MM.1S (cell line): ENCODE measurements around the gene NDUFS6.

Source experiments
- DNase-seq: peaks from one replicate; pipeline ENCODE4 v3.0.0-alpha.2; 2015
- H2AFZ ChIP-seq: fragments of 300-600 bp; sonication (generic); 2 replicates; pipeline ENCODE4 v1.6.0; 2016; ENCODE audit warnings: antibody characterized with exemption, low read length
- H3F3A ChIP-seq: fragments of 300-600 bp; sonication (generic); 2 replicates; pipeline ENCODE4 v1.6.1; 2016; ENCODE audit warnings: mild to moderate bottlenecking, antibody characterized with exemption, low read length, moderate library complexity, mixed read lengths; ENCODE audit not compliant: insufficient read depth
- H3K27ac ChIP-seq: fragments of 300-600 bp; sonication (generic); 2 replicates; pipeline ENCODE4 v1.5.1; 2016; ENCODE audit warnings: mild to moderate bottlenecking, low read length
- H3K27me3 ChIP-seq: fragments of 300-600 bp; sonication (generic); replicated peaks from 2 replicates; pipeline ENCODE4 v1.6.0; 2016; ENCODE audit warnings: low read length; ENCODE audit not compliant: insufficient read depth
- H3K36me3 ChIP-seq: fragments of 300-600 bp; sonication (generic); replicated peaks from 2 replicates; pipeline ENCODE4 v1.6.1; 2016; ENCODE audit warnings: mild to moderate bottlenecking, low read length, mixed read lengths; ENCODE audit not compliant: insufficient read depth
- H3K4me1 ChIP-seq: fragments of 300-600 bp; sonication (generic); 2 replicates; pipeline ENCODE4 v1.6.1; 2016; ENCODE audit warnings: low read length, mixed read lengths
- H3K4me2 ChIP-seq: fragments of 300-600 bp; sonication (generic); 2 replicates; pipeline ENCODE4 v1.6.0; 2016; ENCODE audit warnings: low read depth, low read length
- H3K4me3 ChIP-seq: fragments of 300-600 bp; sonication (generic); 2 replicates; pipeline ENCODE4 v1.5.1; 2016; ENCODE audit warnings: low read length, mixed read lengths
- H3K79me2 ChIP-seq: fragments of 300-600 bp; sonication (generic); 2 replicates; pipeline ENCODE4 v1.6.1; 2016; ENCODE audit warnings: mixed run types, low read length, mixed read lengths
- H3K9ac ChIP-seq: fragments of 300-600 bp; sonication (generic); 2 replicates; pipeline ENCODE4 v1.6.1; 2016; ENCODE audit warnings: low read length, mixed read lengths
- H3K9me2 ChIP-seq: fragments of 300-600 bp; sonication (generic); replicated peaks from 2 replicates; pipeline ENCODE4 v1.6.1; 2016; ENCODE audit warnings: mild to moderate bottlenecking, low read length, mixed read lengths; ENCODE audit not compliant: insufficient read depth
- H3K9me3 ChIP-seq: fragments of 300-600 bp; sonication (generic); replicated peaks from 2 replicates; pipeline ENCODE4 v1.6.1; 2016; ENCODE audit warnings: mild to moderate bottlenecking, low read length, mixed read lengths; ENCODE audit not compliant: insufficient read depth
- H4K20me1 ChIP-seq: fragments of 300-600 bp; sonication (generic); 2 replicates; pipeline ENCODE4 v1.6.1; 2016; ENCODE audit warnings: mild to moderate bottlenecking, low read length, moderate library complexity, mixed read lengths; ENCODE audit not compliant: insufficient read depth
- CTCF ChIP-seq: fragments of 300-600 bp; sonication (generic); IDR thresholded peaks from 2 replicates; pipeline ENCODE4 v1.5.1; 2016; ENCODE audit warnings: antibody characterized with exemption, low read length, mixed read lengths
- EZH2 ChIP-seq: fragments of 300-600 bp; sonication (generic); optimal IDR thresholded peaks from 2 replicates; pipeline ENCODE3; 2017; ENCODE audit warnings: low read depth, mild to moderate bottlenecking, antibody characterized with exemption, low read length, mixed read lengths
- EZH2phosphoT487 ChIP-seq: fragments of 300-600 bp; sonication (generic); IDR thresholded peaks from 2 replicates; pipeline ENCODE4 v1.6.1; 2018; ENCODE audit warnings: antibody characterized with exemption, low read length

NDUFS6 gene

GRCh38 chr5:1860021-1860610 lies 58.9 kb downstream of the NDUFS6 start:
- Histone ChIP-seq H3K27me3 (peaks cover 57% of the 10 kb centered on the region), H3K9me2 (no peaks in the 10 kb centered on the region), H4K20me1 (no peaks in the 10 kb centered on the region), H3K79me2 (no peaks in the 10 kb centered on the region), H3K4me1 (no peaks in the 10 kb centered on the region), H3K36me3 (no peaks in the 10 kb centered on the region), H3K9ac (no peak overlapping the region), H3K27ac (no peak overlapping the region), H3K9me3 (no peaks in the 10 kb centered on the region), H3F3A (no peaks in the 10 kb centered on the region), H2AFZ (no peak overlapping the region), H3K4me2 (no peak overlapping the region), H3K4me3 (no peak overlapping the region)
- no peak for DNase-seq
- TF ChIP-seq EZH2, result no peak
- no peak for TF ChIP-seq EZH2phosphoT487
- no peak for TF ChIP-seq CTCF

- no peak overlapping the region for H2AFZ ChIP-seq
- H3K4me2 ChIP-seq, result no peak overlapping the region
- no peaks in the 10 kb centered on the region for H3F3A ChIP-seq
- no peak for DNase-seq
- H3K4me1 ChIP-seq, result no peaks in the 10 kb centered on the region
- H3K27ac ChIP-seq, result no peak overlapping the region
- H4K20me1 ChIP-seq, result no peaks in the 10 kb centered on the region
- H3K9ac ChIP-seq, result no peak overlapping the region
- TF ChIP-seq EZH2 (no peak), EZH2phosphoT487 (no peak)
- no peaks in the 10 kb centered on the region for H3K9me2 ChIP-seq
- H3K79me2 ChIP-seq, result no peaks in the 10 kb centered on the region
- no peaks in the 10 kb centered on the region for H3K9me3 ChIP-seq
- H3K36me3 ChIP-seq, result no peaks in the 10 kb centered on the region
- peaks cover 57% of the 10 kb centered on the region for H3K27me3 ChIP-seq
- no peak overlapping the region for H3K4me3 ChIP-seq
Observed at GRCh38 chr5:1860949-1861348, 59.7 kb downstream of the NDUFS6 start.

GRCh38 chr5:1864896-1865440 lies 63.8 kb downstream of the NDUFS6 start:
- peaks cover 52% of the 10 kb centered on the region for H3K27me3 ChIP-seq
- no peak overlapping the region for H3K4me2 ChIP-seq
- no peaks in the 10 kb centered on the region for H3K36me3 ChIP-seq
- no peak overlapping the region for H3K9ac ChIP-seq
- H3K4me3 ChIP-seq, result no peak overlapping the region
- H3K79me2 ChIP-seq, result no peaks in the 10 kb centered on the region
- DNase-seq, result no peak
- no peaks in the 10 kb centered on the region for H3K9me3 ChIP-seq
- H3K4me1 ChIP-seq, result no peaks in the 10 kb centered on the region
- H3F3A ChIP-seq, result no peaks in the 10 kb centered on the region
- no peak overlapping the region for H2AFZ ChIP-seq
- TF ChIP-seq EZH2 (no peak), CTCF (no peak), EZH2phosphoT487 (no peak)
- H4K20me1 ChIP-seq, result no peaks in the 10 kb centered on the region
- no peak overlapping the region for H3K27ac ChIP-seq
- no peaks in the 10 kb centered on the region for H3K9me2 ChIP-seq

- no peak overlapping the region for H3K4me2 ChIP-seq
- H3K4me1 ChIP-seq, result no peaks in the 10 kb centered on the region
- H3K9me3 ChIP-seq, result no peaks in the 10 kb centered on the region
- H3K79me2 ChIP-seq, result no peaks in the 10 kb centered on the region
- no peak overlapping the region for H3K4me3 ChIP-seq
- no peaks in the 10 kb centered on the region for H4K20me1 ChIP-seq
- no peak overlapping the region for H2AFZ ChIP-seq
- no peaks in the 10 kb centered on the region for H3K9me2 ChIP-seq
- no peak for TF ChIP-seq EZH2
- H3K27ac ChIP-seq, result no peak overlapping the region
- H3K9ac ChIP-seq, result no peak overlapping the region
- H3F3A ChIP-seq, result no peaks in the 10 kb centered on the region
- H3K27me3 ChIP-seq, result peaks cover 51% of the 10 kb centered on the region
- DNase-seq, result no peak
- no peaks in the 10 kb centered on the region for H3K36me3 ChIP-seq
Observed at GRCh38 chr5:1865486-1865885, 64.3 kb downstream of the NDUFS6 start.
